ENCODE measurements around the gene VILL. TPM values are rescaled to one million over a fixed set of nuclear protein-coding genes. Genes with fewer than 3 reads are reported as not detected.

The VILL gene
- polyA plus RNA-seq, 2 of the 4 experiments (the other 2 are of a cell fraction), result 0.05 to 0.22 TPM

- Histone ChIP-seq H3K4me3 (peak overlapping the region; percentile 43), H3K4me1 (peaks cover 33% of the 10 kb centered on the region), H3K4me2 (peak overlapping the region; percentile 80), H3K9me3 (no peaks in the 10 kb centered on the region), H3K27ac (peak overlapping the region; percentile 57 to 88; a peak in 5 of 6 replicates)
- DNase-seq (ENCODE audit: low read depth in 1 of 2, low spot score in 1 of 2) (no peak), ATAC-seq (no peak), FAIRE-seq (no peak)
- 87% methylated on average over 37 of the region's 45 CpGs for WGBS (ENCODE audit: missing lambda C conversion rate)
- ChIA-PET CTCF (interaction anchor here (1.2 kb wide), 1 partner anchor 12 kb away, joined by 3 read pairs; no protein-coding TSS in a partner anchor), POLR2A (interaction anchor here (1.0 kb wide), 1 partner anchor 108 kb away, joined by 5 read pairs; the partner anchor contains the start of gene ACAA1)
- no peak for TF ChIP-seq REST (IDR thresholded peaks at IDR 0.05)
- no peak for TF ChIP-seq HDAC2 (IDR thresholded peaks at IDR 0.05)
Observed at GRCh38 chr3:38028621-38029361, 38.2 kb downstream of the VILL start.

GRCh38 chr3:38029400-38030125 is 39.0 kb downstream of the VILL start, which contains the start of gene PLCD1:
Gene PLCD1, minus strand, starts transcription at chr3:38029642. Its CDS starts 103 bp downstream, at chr3:38029539.
- POLR2A ChIA-PET, result interaction anchor here (1.0 kb wide), 1 partner anchor 108 kb away, joined by 5 read pairs; the partner anchor contains the start of gene ACAA1
- CTCF ChIA-PET, result interaction anchor here (1.0 to 1.2 kb wide), 2 partner anchors 11 to 269 kb away, joined by 3 to 4 read pairs; no protein-coding TSS in a partner anchor
- TF ChIP-seq HEYL (CRISPR knock-in tag; IDR thresholded peaks at IDR 0.05) (no peak), HOXB13 (CRISPR knock-in tag; IDR thresholded peaks at IDR 0.05; ENCODE audit: low read depth) (no peak), FOSB (CRISPR knock-in tag; IDR thresholded peaks at IDR 0.05) (no peak), ZNF302 (CRISPR knock-in tag; IDR thresholded peaks at IDR 0.05) (no peak), SREBF2 (IDR thresholded peaks at IDR 0.05) (no peak), E2F6 (IDR thresholded peaks at IDR 0.05; ENCODE audit: borderline replicate concordance, low read depth) (no peak), NPAS2 (CRISPR knock-in tag; IDR thresholded peaks at IDR 0.05; ENCODE audit: borderline replicate concordance) (no peak), MAFK (IDR thresholded peaks at IDR 0.05; ENCODE audit: partially characterized antibody) (no peak)
- ATAC-seq (peak in 1 of 2 experiments; percentile 12; a peak in 3 of 6 replicates), DNase-seq (ENCODE audit: low read depth in 1 of 2, low spot score in 1 of 2) (peak; percentile 28 to 36), FAIRE-seq (no peak)
- Histone ChIP-seq H3K4me2 (peak within 1 kb of the TSS; percentile 80), H3K9me3 (no peaks in the 10 kb centered on the region), H3K4me1 (peaks cover 33% of the 10 kb centered on the region), H3K27ac (peak within 1 kb of the TSS; percentile 68 to 88), H3K4me3 (peak within 1 kb of the TSS; percentile 43)
- 53% methylated on average over 30 of the region's 75 CpGs for WGBS (ENCODE audit: missing lambda C conversion rate)

- ATAC-seq (peak; percentile 28 to 30; a peak in 5 of 6 replicates), FAIRE-seq (no peak), DNase-seq (ENCODE audit: low read depth in 1 of 2, low spot score in 1 of 2) (no peak)
- Histone ChIP-seq H3K4me2 (peak overlapping the region; percentile 80), H3K4me1 (peaks cover 32% of the 10 kb centered on the region), H3K9me3 (no peaks in the 10 kb centered on the region), H3K27ac (peak overlapping the region; percentile 68 to 88), H3K4me3 (peak overlapping the region; percentile 43)
- 0 out of 2 replicates have a peak, but pooled peaks have one; percentile 4 for TF ChIP-seq POLR2A (IDR thresholded peaks at IDR 0.05; ENCODE audit: low read length)
- TF ChIP-seq HMGXB4 (CRISPR knock-in tag; IDR thresholded peaks at IDR 0.05; ENCODE audit: borderline replicate concordance), result no peak
- TF ChIP-seq MAX (IDR thresholded peaks at IDR 0.05), result no peak
- no peak for TF ChIP-seq HOXB13 (CRISPR knock-in tag; IDR thresholded peaks at IDR 0.05; ENCODE audit: low read depth)
- TF ChIP-seq CHD4 (IDR thresholded peaks at IDR 0.05; ENCODE audit: borderline replicate concordance), result no peak
- POLR2A ChIA-PET, result interaction anchor here (1.0 kb wide), 1 partner anchor 107 kb away, joined by 5 read pairs; the partner anchor contains the start of gene ACAA1
- 76% methylated on average over 7 of the region's 8 CpGs for WGBS (ENCODE audit: missing lambda C conversion rate)
- CTCF ChIA-PET, result interaction anchor here (1.0 kb wide), 1 partner anchor 268 kb away, joined by 4 read pairs; no protein-coding TSS in a partner anchor
Observed at GRCh38 chr3:38030126-38031021, 39.8 kb downstream of the VILL start.
